Erythroblast (primary cell): ENCODE measurements around the gene VRK2.

Experiments
- GATA1 ChIP-seq: IDR thresholded peaks from 2 replicates; pipeline ENCODE4 v1.6.1; 2011; ENCODE audit warnings: low read depth, mild to moderate bottlenecking, control low read depth, low read length, moderate library complexity
- POLR2A ChIP-seq: IDR thresholded peaks from 2 replicates; pipeline ENCODE4 v1.6.1; 2011; ENCODE audit warnings: mild to moderate bottlenecking, low read length

GRCh38 chr2:58070765-58071164, 24.2 kb downstream of the VRK2 start:
- TF ChIP-seq POLR2A (no peak), GATA1 (no peak)
